ENCODE data around the gene CHRNA7.

DNA sequence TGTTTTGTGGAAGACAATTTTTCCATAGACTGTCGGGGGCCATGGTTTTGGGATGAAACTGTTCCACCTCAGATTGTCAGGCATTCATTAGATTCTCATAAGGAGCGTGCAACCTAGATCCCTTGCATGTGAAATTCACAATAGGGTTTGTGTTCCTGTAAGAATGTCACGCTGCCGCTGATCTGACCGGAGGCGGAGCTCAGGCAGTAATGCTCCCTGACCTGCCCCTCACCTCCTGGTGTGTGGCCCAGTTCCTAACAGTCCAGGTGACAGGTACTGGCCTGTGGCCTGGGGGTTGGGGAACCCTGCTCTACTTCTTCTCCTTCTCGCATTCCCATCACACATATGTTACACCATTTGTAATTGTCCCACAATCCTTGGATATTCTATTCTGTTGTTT lies 11.0 kb downstream of the CHRNA7 start:
- TF ChIP-seq, protein P1, sequence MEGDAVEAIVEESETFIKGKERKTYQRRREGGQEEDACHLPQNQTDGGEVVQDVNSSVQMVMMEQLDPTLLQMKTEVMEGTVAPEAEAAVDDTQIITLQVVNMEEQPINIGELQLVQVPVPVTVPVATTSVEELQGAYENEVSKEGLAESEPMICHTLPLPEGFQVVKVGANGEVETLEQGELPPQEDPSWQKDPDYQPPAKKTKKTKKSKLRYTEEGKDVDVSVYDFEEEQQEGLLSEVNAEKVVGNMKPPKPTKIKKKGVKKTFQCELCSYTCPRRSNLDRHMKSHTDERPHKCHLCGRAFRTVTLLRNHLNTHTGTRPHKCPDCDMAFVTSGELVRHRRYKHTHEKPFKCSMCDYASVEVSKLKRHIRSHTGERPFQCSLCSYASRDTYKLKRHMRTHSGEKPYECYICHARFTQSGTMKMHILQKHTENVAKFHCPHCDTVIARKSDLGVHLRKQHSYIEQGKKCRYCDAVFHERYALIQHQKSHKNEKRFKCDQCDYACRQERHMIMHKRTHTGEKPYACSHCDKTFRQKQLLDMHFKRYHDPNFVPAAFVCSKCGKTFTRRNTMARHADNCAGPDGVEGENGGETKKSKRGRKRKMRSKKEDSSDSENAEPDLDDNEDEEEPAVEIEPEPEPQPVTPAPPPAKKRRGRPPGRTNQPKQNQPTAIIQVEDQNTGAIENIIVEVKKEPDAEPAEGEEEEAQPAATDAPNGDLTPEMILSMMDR (IDR thresholded peaks at IDR 0.05; ENCODE audit: control extremely low read depth in 1 of 3, insufficient read depth in 1 of 3, low read depth in 1 of 3, low read length in 3 of 3), result no peak
- TF ChIP-seq EZH2 (IDR thresholded peaks at IDR 0.05; ENCODE audit: low read depth, low read length, severe bottlenecking), result no peak
- no peak for TF ChIP-seq SRF (IDR thresholded peaks at IDR 0.05; ENCODE audit: low read depth, low read length)
- TF ChIP-seq POLR2AphosphoS5 (IDR thresholded peaks at IDR 0.05; ENCODE audit: low read depth, low read length), result no peak
- no peak for TF ChIP-seq RAD21 (IDR thresholded peaks at IDR 0.05 in 1 of 2, conservative IDR thresholded peaks at IDR 0.05 in 1 of 2; ENCODE audit: low read depth in 2 of 2, low read length in 2 of 2)
- TF ChIP-seq SP1 (IDR thresholded peaks at IDR 0.05; ENCODE audit: low read depth, low read length), result no peak
- no peak for TF ChIP-seq CEBPB (IDR thresholded peaks at IDR 0.05; ENCODE audit: low read depth, low read length)
- TF ChIP-seq, protein P2, sequence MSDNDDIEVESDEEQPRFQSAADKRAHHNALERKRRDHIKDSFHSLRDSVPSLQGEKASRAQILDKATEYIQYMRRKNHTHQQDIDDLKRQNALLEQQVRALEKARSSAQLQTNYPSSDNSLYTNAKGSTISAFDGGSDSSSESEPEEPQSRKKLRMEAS (IDR thresholded peaks at IDR 0.05), result no peak
- no peak for TF ChIP-seq MAFK (IDR thresholded peaks at IDR 0.05; ENCODE audit: low read depth, low read length)
- no peak for TF ChIP-seq BRCA1 (IDR thresholded peaks at IDR 0.05; ENCODE audit: low read depth, low read length)
- TF ChIP-seq CHD1 (IDR thresholded peaks at IDR 0.05; ENCODE audit: low read depth, low read length), result no peak
- TF ChIP-seq KDM4A (IDR thresholded peaks at IDR 0.05; ENCODE audit: low read depth, low read length, severe bottlenecking), result no peak

Measured in H1 (cell line).